GM21529 (cell line): ENCODE data around the gene ACKR2.

Source experiments
- ATAC-seq: cut with Tn5 transposase; IDR thresholded peaks from one replicate; pipeline ENCODE4 v1.9.1; 2021; ENCODE audit not compliant: unreplicated experiment

Gene ACKR2

DNA sequence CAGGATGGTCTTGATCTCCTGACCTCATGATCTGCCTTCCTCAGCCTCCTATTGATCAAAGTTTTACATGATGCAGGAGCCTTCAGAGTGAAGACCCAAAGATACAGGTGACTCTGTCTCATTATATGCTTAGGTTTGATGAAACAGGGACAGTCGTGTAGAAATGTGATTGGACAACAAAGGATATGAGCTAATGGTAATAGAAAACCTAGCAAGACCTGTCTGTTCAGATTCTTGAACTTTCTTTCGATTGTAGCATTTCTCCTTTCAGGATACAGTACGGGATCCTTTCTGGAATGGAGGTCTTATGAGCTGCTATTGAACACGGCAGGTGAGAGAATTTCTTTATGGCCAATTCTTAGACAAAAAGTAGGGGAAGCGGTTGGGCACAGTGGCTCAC lies at the start of gene ACKR2:
TSS of gene ACKR2 (plus strand) at position 244 of the 400 bp plus-strand sequence. CDS start 55,058 bp downstream, outside the sequence.
- no peak for ATAC-seq

- ATAC-seq = no peak
These were observed 47.1 kb upstream of the ACKR2 start for GRCh38 chr3:42762046-42762724.

DNA sequence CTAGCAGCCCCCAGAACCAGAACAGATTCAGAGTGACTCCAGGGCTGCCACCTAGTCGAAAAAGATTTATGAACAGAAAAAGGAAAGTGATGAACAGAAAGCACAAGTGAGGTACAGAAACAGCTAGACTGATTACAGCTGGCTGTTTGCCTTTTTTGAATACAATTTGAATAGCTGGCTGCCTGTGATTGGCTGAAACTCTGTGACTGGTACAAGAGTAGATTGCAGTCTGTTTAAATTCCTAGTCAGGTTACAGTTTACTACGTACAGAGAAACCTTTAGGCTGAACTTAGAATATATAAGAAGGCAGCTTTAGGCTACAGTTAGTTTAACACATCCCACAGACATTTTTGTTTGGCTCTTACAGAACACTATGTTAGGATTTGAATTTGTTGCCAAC lies 46.2 kb upstream of the ACKR2 start:
- ATAC-seq = no peak

GRCh38 chr3:42764115-42764514 lies 45.1 kb upstream of the ACKR2 start:
- ATAC-seq = no peak

GRCh38 chr3:42764561-42765295 lies 44.5 kb upstream of the ACKR2 start:
- no peak for ATAC-seq

GRCh38 chr3:42769477-42770131 lies 39.6 kb upstream of the ACKR2 start:
- ATAC-seq = no peak

GRCh38 chr3:42771271-42771670 lies 38.0 kb upstream of the ACKR2 start:
- ATAC-seq = no peak

GRCh38 chr3:42772670-42773408 lies 36.4 kb upstream of the ACKR2 start, which contains the start of gene CCDC13:
CCDC13 (minus strand) TSS chr3:42773253; CDS start chr3:42758345, 14,908 bp downstream.
- peak; percentile 98 for ATAC-seq

DNA sequence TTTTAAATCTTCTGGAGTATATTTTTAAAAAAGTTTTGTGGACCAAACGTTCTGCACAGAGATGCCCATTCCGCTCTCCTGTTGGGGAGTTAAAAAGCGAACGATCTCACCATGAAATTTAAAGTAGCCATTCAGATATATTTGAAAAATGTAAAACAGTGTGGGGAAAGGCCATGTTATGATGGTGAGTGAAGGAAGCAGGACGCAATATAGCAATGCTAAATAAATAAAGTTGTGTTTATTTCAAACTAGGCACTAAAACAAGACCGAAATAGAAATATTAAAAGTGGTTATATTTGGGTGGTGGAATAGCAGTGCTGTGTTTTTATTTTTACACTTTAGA lies 35.9 kb upstream of the ACKR2 start:
- ATAC-seq = no peak

DNA sequence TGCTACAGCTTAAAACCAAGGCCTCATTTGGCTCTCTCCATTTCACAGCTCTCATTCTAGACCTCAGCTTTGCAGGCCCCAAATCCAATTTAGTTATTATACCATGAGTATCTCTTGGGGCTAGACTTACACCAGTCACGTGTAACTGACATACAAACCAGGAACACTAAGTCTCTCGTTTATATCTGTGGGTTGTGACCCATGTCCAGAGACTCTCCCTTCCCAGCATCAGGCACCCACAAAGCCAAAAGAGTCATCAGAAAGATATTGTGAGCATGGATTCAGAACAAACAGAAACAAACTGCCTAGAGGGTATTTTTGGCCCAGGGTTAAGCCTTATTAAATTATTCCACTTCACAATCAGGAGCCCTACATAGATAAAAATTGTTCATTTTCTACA lies 30.6 kb upstream of the ACKR2 start:
- ATAC-seq = no peak

- ATAC-seq = no peak
These were observed 28.8 kb upstream of the ACKR2 start for GRCh38 chr3:42780398-42780797.

GRCh38 chr3:42780892-42781700 lies 28.1 kb upstream of the ACKR2 start:
- ATAC-seq = peak; percentile 82

- ATAC-seq = no peak
These were observed 23.0 kb upstream of the ACKR2 start for GRCh38 chr3:42786212-42786611.

GRCh38 chr3:42786631-42787030 lies 22.6 kb upstream of the ACKR2 start:
- ATAC-seq = no peak

GRCh38 chr3:42790714-42791229 lies 18.5 kb upstream of the ACKR2 start:
- no peak for ATAC-seq

- no peak for ATAC-seq
These were observed 13.5 kb upstream of the ACKR2 start for GRCh38 chr3:42795621-42796181.

DNA sequence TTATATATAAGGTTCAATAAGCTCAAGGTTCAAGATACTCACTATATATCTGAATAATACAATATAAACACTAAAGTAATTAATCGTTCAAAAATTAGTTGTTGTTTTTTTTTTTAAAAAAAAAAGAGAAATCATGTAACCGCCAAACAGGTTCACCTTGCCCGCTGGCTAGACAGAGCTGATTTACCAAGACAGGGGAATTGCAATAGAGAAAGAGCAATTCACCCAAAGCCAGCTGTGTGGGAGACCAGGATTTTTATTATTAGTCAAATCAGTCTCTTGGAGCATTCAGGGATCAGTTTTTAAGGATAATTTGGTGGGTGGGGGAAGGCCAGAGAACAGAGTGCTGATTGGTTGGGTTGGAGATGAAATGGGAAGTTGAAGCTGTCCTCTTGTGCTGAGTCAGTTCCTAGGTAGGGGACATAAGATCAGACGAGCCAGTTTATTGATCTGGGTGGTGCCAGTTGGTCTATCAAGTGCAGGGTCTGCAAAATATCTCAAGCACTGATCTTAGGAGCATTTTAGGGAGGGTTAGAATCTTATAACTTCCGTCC lies 12.8 kb upstream of the ACKR2 start:
- ATAC-seq = no peak

DNA sequence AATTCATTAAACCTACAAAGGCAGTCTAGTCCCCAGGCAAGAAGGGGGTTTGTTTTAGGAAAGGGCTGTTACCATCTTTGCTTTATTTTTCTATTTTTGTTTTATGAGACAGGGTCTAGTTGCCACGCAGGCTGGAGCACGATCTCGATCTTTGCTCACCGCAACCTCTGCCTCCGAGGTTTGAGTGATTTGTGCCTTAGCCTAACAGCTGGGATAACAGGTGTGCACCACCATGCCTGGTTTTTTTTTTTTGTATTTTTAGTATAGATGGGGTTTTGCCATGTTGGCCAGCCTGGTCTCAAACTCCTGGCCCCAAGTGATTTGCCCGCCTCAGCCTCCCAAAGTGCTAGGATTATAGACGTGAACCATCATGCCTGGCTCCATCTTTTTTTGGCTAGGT lies 9.9 kb upstream of the ACKR2 start:
- ATAC-seq = no peak

DNA sequence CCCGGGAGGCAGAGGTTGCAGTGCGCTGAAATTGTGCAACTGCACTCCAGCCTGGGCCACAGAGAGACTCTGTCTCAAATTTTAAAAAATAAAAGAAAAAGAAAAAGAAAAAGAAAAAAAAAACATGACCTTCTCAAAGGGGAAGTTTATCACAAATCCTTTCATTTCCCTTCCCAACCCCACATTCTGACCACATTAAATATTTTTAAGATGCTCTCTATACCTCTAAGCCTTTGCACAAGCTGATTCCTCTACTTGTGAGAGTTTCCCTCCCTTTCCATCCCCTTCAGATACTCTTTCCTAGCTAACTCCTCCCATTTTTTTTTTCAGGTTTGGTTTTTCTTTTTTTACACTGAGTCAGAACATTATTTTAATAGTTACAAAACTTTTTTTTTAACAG lies 9.0 kb upstream of the ACKR2 start:
- no peak for ATAC-seq
